H9 (cell line): ENCODE measurements around the gene PUM2. TPM values are rescaled to one million over a fixed set of nuclear protein-coding genes. Genes with fewer than 3 reads are reported as not detected.
A peak's percentile ranks its signal among the peaks of the same experiment; 100 is the strongest.

ENCODE experiments used
- DNase-seq: peaks from one replicate; pipeline ENCODE4 v3.0.0-alpha.2; 2017
- H2AFZ ChIP-seq: one replicate; pipeline ENCODE4 v1.6.1; 2013; ENCODE audit warnings: mild to moderate bottlenecking, low read length, control low read depth, moderate library complexity
- H2AK5ac ChIP-seq: 2 replicates; pipeline ENCODE4 v1.6.1; 2013; ENCODE audit warnings: low read length, control low read depth, mixed read lengths; ENCODE audit not compliant: insufficient read length
- H2BK120ac ChIP-seq: one replicate; pipeline ENCODE4 v1.6.1; 2013; ENCODE audit warnings: low read depth, mild to moderate bottlenecking, low read length, control low read depth, inconsistent platforms; ENCODE audit not compliant: poor library complexity, severe bottlenecking
- H2BK12ac ChIP-seq: 2 replicates; pipeline ENCODE4 v1.6.1; 2013; ENCODE audit warnings: low read length, control low read depth, mixed read lengths, low read depth; ENCODE audit not compliant: insufficient read length
- H2BK15ac ChIP-seq: 2 replicates; pipeline ENCODE4 v1.6.1; 2013; ENCODE audit warnings: low read depth, low read length, control low read depth
- H2BK20ac ChIP-seq: one replicate; pipeline ENCODE4 v1.6.1; 2013; ENCODE audit warnings: low read depth, mild to moderate bottlenecking, low read length, control low read depth, inconsistent platforms; ENCODE audit not compliant: poor library complexity, severe bottlenecking
- H2BK5ac ChIP-seq: 2 replicates; pipeline ENCODE4 v1.6.1; 2013; ENCODE audit warnings: low read length, control low read depth, mixed read lengths; ENCODE audit not compliant: insufficient read length
- H3K14ac ChIP-seq: 2 replicates; pipeline ENCODE4 v1.6.1; 2013; ENCODE audit warnings: low read length, control low read depth; ENCODE audit not compliant: insufficient read depth
- H3K18ac ChIP-seq: 2 replicates; pipeline ENCODE4 v1.6.1; 2013; ENCODE audit warnings: low read depth, mild to moderate bottlenecking, mixed read lengths, low read length, control low read depth; ENCODE audit not compliant: insufficient read length
- H3K23ac ChIP-seq: 2 replicates; pipeline ENCODE4 v1.6.1; 2013; ENCODE audit warnings: low read length, control low read depth, mixed read lengths, low read depth; ENCODE audit not compliant: insufficient read length
- H3K23me2 ChIP-seq: 2 replicates; pipeline ENCODE4 v1.6.1; 2013; ENCODE audit warnings: low read depth, mild to moderate bottlenecking, mixed read lengths, low read length, control low read depth; ENCODE audit not compliant: insufficient read length, poor library complexity, severe bottlenecking
- H3K27ac ChIP-seq: 2 replicates; pipeline ENCODE4 v1.5.1; 2013; ENCODE audit warnings: low read length, control low read depth, mixed read lengths, low read depth; ENCODE audit not compliant: insufficient read length
- H3K27me3 ChIP-seq: 2 replicates; pipeline ENCODE4 v1.6.1; 2013; ENCODE audit warnings: low read length, control low read depth, inconsistent platforms; ENCODE audit not compliant: insufficient read depth
- H3K4ac ChIP-seq: 2 replicates; pipeline ENCODE4 v1.6.1; 2013; ENCODE audit warnings: low read depth, mild to moderate bottlenecking, control low read depth, inconsistent platforms, low read length, moderate library complexity
- H3K4me1 ChIP-seq: 2 replicates; pipeline ENCODE4 v1.6.1; 2013; ENCODE audit warnings: low read length, control low read depth, inconsistent platforms; ENCODE audit not compliant: insufficient read depth
- H3K4me2 ChIP-seq: 2 replicates; pipeline ENCODE4 v1.6.1; 2013; ENCODE audit warnings: low read length, control low read depth, mixed read lengths; ENCODE audit not compliant: insufficient read length, insufficient read depth
- H3K56ac ChIP-seq: 2 replicates; pipeline ENCODE4 v1.6.1; 2013; ENCODE audit warnings: low read depth, mild to moderate bottlenecking, mixed read lengths, low read length, control low read depth; ENCODE audit not compliant: insufficient read length
- H3K79me1 ChIP-seq: 2 replicates; pipeline ENCODE4 v1.6.1; 2013; ENCODE audit warnings: low read depth, mild to moderate bottlenecking, moderate library complexity, low read length, control low read depth, inconsistent platforms; ENCODE audit not compliant: insufficient read depth, poor library complexity, severe bottlenecking
- H3K79me2 ChIP-seq: 2 replicates; pipeline ENCODE4 v1.6.1; 2013; ENCODE audit warnings: low read length, control low read depth, inconsistent platforms; ENCODE audit not compliant: insufficient read depth
- H3K9ac ChIP-seq: 2 replicates; pipeline ENCODE4 v1.6.1; 2013; ENCODE audit warnings: low read length, control low read depth, mixed read lengths; ENCODE audit not compliant: insufficient read length; ENCODE audit errors: extremely low read depth
- H3K9me3 ChIP-seq: one replicate; pipeline ENCODE4 v1.6.1; 2013; ENCODE audit warnings: low read depth, low read length, inconsistent platforms; ENCODE audit not compliant: control insufficient read depth
- H3T11ph ChIP-seq: one replicate; pipeline ENCODE4 v1.6.1; 2013; ENCODE audit warnings: mild to moderate bottlenecking, low read length, control low read depth, inconsistent platforms
- H4K20me1 ChIP-seq: one replicate; pipeline ENCODE4 v1.6.1; 2013; ENCODE audit not compliant: control insufficient read depth, insufficient read length, insufficient read depth
- H4K5ac ChIP-seq: 2 replicates; pipeline ENCODE4 v1.6.1; 2013; ENCODE audit warnings: low read depth, mild to moderate bottlenecking, mixed read lengths, low read length, control low read depth; ENCODE audit not compliant: insufficient read length
- H4K8ac ChIP-seq: replicated peaks from 2 replicates; pipeline ENCODE4 v1.6.1; 2013; ENCODE audit warnings: low read length, control low read depth, mixed read lengths, low read depth; ENCODE audit not compliant: insufficient read length
- H4K91ac ChIP-seq: 2 replicates; pipeline ENCODE4 v1.6.1; 2013; ENCODE audit warnings: low read depth, mild to moderate bottlenecking, moderate library complexity, mixed read lengths, low read length, control low read depth; ENCODE audit not compliant: insufficient read length
- H3K27ac Mint-ChIP-seq, 3 experiments: 2 replicates in 2 of 3; 3 replicates in 1 of 3; pipeline ENCODE4 v1.8.0; 2020 to 2021; ENCODE audit warnings: mixed read lengths in 3 of 3, mild to moderate bottlenecking in 1 of 3, moderate library complexity in 1 of 3
- H3K27me3 Mint-ChIP-seq: 2 replicates; pipeline ENCODE4 v1.8.0; 2021; ENCODE audit warnings: low read depth, mild to moderate bottlenecking, moderate library complexity, mixed read lengths
- H3K36me3 Mint-ChIP-seq, 3 experiments: 2 replicates in 2 of 3; 3 replicates in 1 of 3; pipeline ENCODE4 v1.8.0; 2020 to 2021; ENCODE audit warnings: low read depth in 3 of 3, mixed read lengths in 3 of 3; ENCODE audit not compliant: insufficient read depth in 1 of 3
- H3K4me1 Mint-ChIP-seq, 2 experiments: 2 replicates each; pipeline ENCODE4 v1.8.0; 2020; ENCODE audit warnings: mixed read lengths in 2 of 2
- H3K4me3 Mint-ChIP-seq, 2 experiments: 2 replicates in 1 of 2; 3 replicates in 1 of 2; pipeline ENCODE4 v1.8.0; 2020 to 2021; ENCODE audit warnings: mild to moderate bottlenecking in 2 of 2, mixed read lengths in 2 of 2, moderate library complexity in 1 of 2
- H3K9me3 Mint-ChIP-seq, 2 experiments: 2 replicates in 1 of 2; 3 replicates in 1 of 2; pipeline ENCODE4 v1.8.0; 2020; ENCODE audit warnings: mild to moderate bottlenecking in 2 of 2, mixed read lengths in 2 of 2, moderate library complexity in 1 of 2
- CTCF ChIP-seq: fragments of 200-600 bp; sonication (generic); conservative IDR thresholded peaks from 3 replicates; pipeline ENCODE4 v1.8.0; 2021; ENCODE audit warnings: antibody characterized with exemption, mild to moderate bottlenecking
- WGBS: extraction: QIAGEN DNeasy Blood & Tissue Kit; methylation state at CpG from one replicate; pipeline ENCODE4 v1.1.7; 2013; ENCODE audit warnings: missing lambda C conversion rate, low lambda C conversion rate, mixed read lengths; ENCODE audit not compliant: insufficient read length; ENCODE audit errors: extremely low coverage; 5-methylcytosine and 5-hydroxymethylcytosine counted together
- total RNA-seq: library from RNA; stranded (reverse); gene quantifications from 2 replicates; pipeline ENCODE4 v1.2.1, GENCODE V29; 2021

The PUM2 gene
- total RNA-seq, 1 experiment from 2014 or later: 96.6 TPM

- no peak overlapping the region for H3K23ac ChIP-seq
- H2BK120ac ChIP-seq: no peak overlapping the region
- no peak overlapping the region for H2AK5ac ChIP-seq
- no peak overlapping the region for H3K18ac ChIP-seq
- no peak overlapping the region for H2BK15ac ChIP-seq
- no peak for TF ChIP-seq CTCF
- H4K5ac ChIP-seq: no peak overlapping the region
- no peak overlapping the region for H2BK20ac ChIP-seq
- H3K14ac ChIP-seq: no peak overlapping the region
- H3K4me3 Mint-ChIP-seq: no peak overlapping the region
- H3K27ac Mint-ChIP-seq: no peak overlapping the region
- H3K9ac ChIP-seq: no peak overlapping the region
- H3K79me1 ChIP-seq: no peaks in the 10 kb centered on the region
- no peaks in the 10 kb centered on the region for H3K23me2 ChIP-seq
- peaks cover 3% of the 10 kb centered on the region for H3K9me3 ChIP-seq
- no peak overlapping the region for H3K4ac ChIP-seq
- no peak overlapping the region for H3K27ac ChIP-seq
- H3K4me1 Mint-ChIP-seq: peaks cover 9 to 11% of the 10 kb centered on the region in 2 experiments; a peak in 3 of 4 replicates
- no peak overlapping the region for H4K91ac ChIP-seq
- H3K36me3 Mint-ChIP-seq: peaks cover 0 to 5% (median 0%) of the 10 kb centered on the region in 3 experiments; a peak in 2 of 7 replicates
- H4K8ac ChIP-seq: no peak overlapping the region
- no CpG with 5 or more reads among the region's 4 CpGs for WGBS
- H3K56ac ChIP-seq: no peak overlapping the region
- H2BK12ac ChIP-seq: no peak overlapping the region
- H3K9me3 Mint-ChIP-seq: peaks cover 12 to 18% of the 10 kb centered on the region in 2 experiments
- H2BK5ac ChIP-seq: no peak overlapping the region
- no peak overlapping the region for H3T11ph ChIP-seq
- peaks cover 11% of the 10 kb centered on the region; the same call in 1 of the 2 replicates for H3K27me3 Mint-ChIP-seq
- H2AFZ ChIP-seq: peak overlapping the region; percentile 6
- no peak overlapping the region for H3K4me2 ChIP-seq
- H3K27me3 ChIP-seq: peaks cover 2% of the 10 kb centered on the region; the same call in 1 of the 2 replicates
- no peaks in the 10 kb centered on the region for H3K79me2 ChIP-seq
- no peaks in the 10 kb centered on the region for H4K20me1 ChIP-seq
- no peaks in the 10 kb centered on the region for H3K4me1 ChIP-seq
- no peak for DNase-seq
Observed at GRCh38 chr2:20371323-20372025, 20.8 kb upstream of the PUM2 start.
